Cardiac septum (tissue), 1 donor: Measurements from ENCODE around the gene KCNQ5. TPM values are rescaled to one million over a fixed set of nuclear protein-coding genes. Genes with fewer than 3 reads are reported as not detected.

Experiments used
- DNase-seq: peaks from one replicate; pipeline ENCODE4 v3.0.0-alpha.2; 2020; ENCODE audit warnings: low spot score
- intact Hi-C: fragments of 100-400 bp; cut with DNase I; formaldehyde crosslinking; loops from one replicate; pipeline ENCODE4 v1.14.0; 2022
- total RNA-seq: library from RNA; stranded (reverse); fragmentation: NEBNext Ultra II Directional; extraction: Animal tissue kit (Norgen Biotek cat#: 25700); gene quantifications from one replicate; pipeline ENCODE4 v1.2.1, GENCODE V29; 2021
- donor health status: DM: no; HTN: no; CAD: no.

KCNQ5 gene
- total RNA-seq, 1 donor from 2014 or later, result not detected

DNA sequence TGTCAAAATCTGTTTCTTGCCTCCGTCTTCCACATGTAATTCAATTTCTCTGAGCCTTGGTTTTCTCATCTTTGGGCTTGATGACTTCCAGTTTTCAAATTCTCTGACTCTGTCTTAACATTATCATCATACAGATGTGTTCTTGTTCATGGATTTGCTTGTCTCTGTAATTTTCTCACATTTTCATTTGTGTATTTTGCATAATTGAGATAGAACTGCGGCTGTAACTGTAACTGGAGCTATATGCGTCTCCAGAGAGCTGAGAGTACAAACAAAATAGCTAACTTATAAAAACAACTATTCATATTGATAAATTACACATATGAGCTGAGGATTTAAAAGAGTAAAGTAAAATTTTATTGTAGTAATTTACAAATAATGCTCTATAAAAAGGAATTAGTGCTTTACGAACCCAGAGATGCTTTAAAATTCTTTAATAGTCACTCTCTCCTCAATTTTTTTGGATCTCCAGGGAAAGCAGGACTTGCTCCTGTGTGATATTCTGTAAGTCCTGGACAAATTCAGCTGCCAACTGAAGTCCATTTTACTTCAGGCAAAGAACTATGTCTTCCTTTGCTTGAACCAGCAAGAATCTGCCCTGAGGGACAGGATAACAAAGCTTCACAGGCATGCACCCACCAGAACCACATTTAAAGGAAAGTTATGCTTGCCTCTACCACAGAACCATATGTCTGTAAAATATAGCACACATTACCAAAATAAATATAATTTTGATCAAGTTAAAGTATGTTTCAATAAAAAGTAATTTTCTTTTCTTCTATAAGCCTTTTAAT, 315.1 kb downstream of the KCNQ5 start:
- no peak for DNase-seq
- intact Hi-C loops, result no loop called here

GRCh38 chr6:72938104-72938503, 316.2 kb downstream of the KCNQ5 start:
- no peak for DNase-seq
- intact Hi-C loops, result no loop called here

GRCh38 chr6:72939004-72939403, 317.1 kb downstream of the KCNQ5 start:
- DNase-seq, result no peak
- intact Hi-C loops, result no loop called here

DNA sequence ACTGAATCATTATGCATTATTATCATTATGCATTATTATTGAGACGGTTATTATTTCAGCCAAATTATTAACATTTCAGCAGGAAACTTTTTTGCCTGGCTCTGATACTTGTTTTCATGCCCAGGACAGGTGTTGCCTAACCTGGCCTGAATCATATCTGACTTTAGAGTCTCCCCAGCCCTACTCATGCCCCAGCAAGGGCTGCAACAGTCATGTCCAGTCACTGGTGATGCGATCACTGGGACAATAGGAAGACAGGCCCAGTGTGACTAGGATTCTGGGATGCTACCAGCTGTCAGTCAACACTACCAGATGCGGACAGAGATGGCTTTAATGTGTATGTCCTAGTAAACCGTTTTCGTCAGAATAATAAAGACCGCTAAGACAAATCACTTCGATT, 318.4 kb downstream of the KCNQ5 start:
- DNase-seq, result no peak
- intact Hi-C loops, result no loop called here

DNA sequence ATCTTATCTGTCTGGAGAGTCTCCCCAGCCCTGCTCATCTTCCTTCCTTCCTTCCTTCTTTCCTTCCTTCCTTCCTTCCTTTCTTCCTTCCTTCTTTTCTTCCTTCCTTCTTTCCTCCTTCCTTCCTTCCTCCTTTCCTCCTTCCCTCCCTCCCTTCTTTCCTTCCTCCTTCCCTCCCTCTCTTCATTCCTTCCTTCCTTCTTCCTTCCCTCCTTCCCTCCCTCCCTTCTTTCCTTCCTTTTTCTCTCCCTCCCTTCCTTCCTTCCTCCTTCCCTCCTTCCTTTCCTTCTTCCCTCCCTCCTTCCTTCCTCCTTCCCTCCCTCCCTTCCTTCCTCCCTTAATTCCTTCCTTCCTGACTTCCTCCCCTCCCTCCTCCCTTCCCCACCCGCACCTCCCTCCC, 319.4 kb downstream of the KCNQ5 start:
- intact Hi-C loops, result no loop called here
- DNase-seq, result no peak

DNA sequence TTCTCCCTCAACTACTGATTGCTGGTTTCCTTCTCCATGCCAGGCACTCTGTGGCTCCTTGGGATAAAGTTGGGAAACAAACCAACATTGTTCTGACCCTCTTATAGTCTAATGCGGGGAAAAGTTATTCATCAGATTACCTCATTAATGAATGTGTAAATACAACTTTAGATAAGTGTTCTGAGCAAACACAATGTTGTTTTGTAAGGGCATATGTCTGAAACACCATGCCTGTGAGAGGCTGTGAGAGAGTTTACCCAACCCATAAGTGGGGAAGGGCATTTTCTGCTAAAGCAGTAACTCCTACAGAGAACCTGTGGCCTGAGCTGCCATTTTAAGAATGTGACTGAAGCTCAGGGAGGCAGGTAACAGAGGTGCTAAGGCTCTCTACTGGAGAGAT, 319.9 kb downstream of the KCNQ5 start:
- DNase-seq, result no peak
- intact Hi-C loops, result no loop called here

DNA sequence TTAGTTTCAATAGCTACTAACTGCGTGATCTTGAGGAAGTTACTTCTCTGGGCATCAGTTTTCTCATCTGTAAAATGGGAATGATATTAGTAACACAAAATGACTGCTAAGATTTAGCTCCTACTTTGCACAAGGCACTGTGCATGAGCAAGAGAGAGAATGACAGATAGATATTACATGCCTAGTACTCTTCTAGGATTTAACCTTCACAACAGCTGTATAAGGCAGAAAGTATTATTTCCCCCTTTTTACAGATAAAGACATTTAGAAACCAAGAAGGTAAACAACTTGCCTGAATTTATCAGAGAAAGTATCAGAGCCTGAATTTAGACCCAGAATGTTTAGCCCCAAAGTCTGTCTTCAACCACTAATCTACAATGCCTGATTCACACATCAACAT, 321.8 kb downstream of the KCNQ5 start:
- no peak for DNase-seq

GRCh38 chr6:72944660-72945059, 322.8 kb downstream of the KCNQ5 start:
- intact Hi-C loops, result no loop called here
- DNase-seq, result no peak

More for the DNA sequence above, 321.8 kb downstream of the KCNQ5 start:
- intact Hi-C loops, result no loop called here

- no peak for DNase-seq
- intact Hi-C loops, result no loop called here
Measured at GRCh38 chr6:72946774-72947173, 324.9 kb downstream of the KCNQ5 start.

DNA sequence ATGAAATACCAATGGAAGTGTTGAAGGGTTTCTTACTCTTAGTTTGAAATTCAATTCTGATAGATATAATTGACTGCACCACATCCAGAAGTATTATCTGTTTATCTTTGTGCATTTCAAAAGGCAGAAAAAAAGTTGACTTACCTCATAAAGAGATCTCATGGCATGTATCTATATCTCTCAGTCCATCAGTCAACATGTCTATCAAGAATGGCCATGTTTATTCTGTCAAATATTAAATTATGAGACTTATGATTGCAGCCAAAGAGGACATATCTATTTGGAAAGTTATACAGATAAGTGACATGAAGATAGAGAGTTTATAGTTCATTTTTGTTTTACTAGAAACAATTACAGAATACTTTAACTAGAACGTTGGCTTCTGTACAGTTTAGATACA, 325.7 kb downstream of the KCNQ5 start:
- no peak for DNase-seq
- intact Hi-C loops, result no loop called here

GRCh38 chr6:72948153-72948552, 326.3 kb downstream of the KCNQ5 start:
- intact Hi-C loops, result no loop called here
- no peak for DNase-seq

- DNase-seq, result no peak
- intact Hi-C loops, result no loop called here
Measured at GRCh38 chr6:72950114-72950860, 328.4 kb downstream of the KCNQ5 start.

- no peak for DNase-seq
- intact Hi-C loops, result no loop called here
Measured at GRCh38 chr6:72952808-72953630, 331.2 kb downstream of the KCNQ5 start.

DNA sequence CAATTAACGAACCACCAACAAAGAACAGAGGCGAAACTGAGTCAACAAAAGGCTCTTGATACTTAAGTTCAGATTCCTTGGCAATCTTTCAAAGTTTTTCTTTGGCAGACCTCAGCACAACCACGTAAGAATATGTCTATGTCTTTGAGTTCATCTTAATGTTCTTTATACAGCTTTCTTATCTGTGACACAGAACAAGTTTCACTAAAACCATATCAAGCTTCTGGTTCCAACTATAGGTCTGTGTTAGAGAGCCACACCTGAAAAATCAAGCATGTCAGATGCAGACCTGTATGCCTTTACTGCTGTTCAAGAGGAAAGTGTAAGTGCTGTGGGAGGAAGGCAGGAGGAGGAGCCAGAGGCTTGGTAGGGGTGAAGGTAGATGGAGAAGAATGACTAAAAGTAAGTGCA, 332.1 kb downstream of the KCNQ5 start:
- intact Hi-C loops, result no loop called here
- DNase-seq, result no peak

GRCh38 chr6:72954716-72955115, 332.9 kb downstream of the KCNQ5 start:
- DNase-seq, result no peak
- intact Hi-C loops, result no loop called here

DNA sequence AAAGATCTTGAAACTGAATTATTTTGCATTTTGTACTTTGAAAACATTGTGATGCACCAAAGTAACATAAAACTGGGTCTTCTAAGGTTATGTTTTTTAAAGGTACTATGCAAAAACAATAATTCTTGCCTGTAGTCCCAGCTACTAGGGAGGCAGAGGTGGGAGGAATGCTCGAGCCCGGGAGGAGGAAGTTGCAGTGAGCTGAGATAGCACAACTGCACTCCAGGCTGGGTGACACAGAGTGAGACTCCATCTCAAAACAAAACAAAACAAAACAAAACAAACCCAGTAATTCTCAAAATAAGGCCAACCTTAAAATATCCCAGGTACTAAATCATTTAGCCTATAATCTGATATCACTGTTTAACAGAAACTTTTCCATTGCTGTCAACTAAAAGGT, 333.8 kb downstream of the KCNQ5 start:
- DNase-seq, result no peak
- intact Hi-C loops, result no loop called here

GRCh38 chr6:72956272-72956671, 334.4 kb downstream of the KCNQ5 start:
- DNase-seq, result no peak
- intact Hi-C loops, result no loop called here

GRCh38 chr6:72959821-72960220, 338.0 kb downstream of the KCNQ5 start:
- intact Hi-C loops, result no loop called here
- DNase-seq, result no peak

DNA sequence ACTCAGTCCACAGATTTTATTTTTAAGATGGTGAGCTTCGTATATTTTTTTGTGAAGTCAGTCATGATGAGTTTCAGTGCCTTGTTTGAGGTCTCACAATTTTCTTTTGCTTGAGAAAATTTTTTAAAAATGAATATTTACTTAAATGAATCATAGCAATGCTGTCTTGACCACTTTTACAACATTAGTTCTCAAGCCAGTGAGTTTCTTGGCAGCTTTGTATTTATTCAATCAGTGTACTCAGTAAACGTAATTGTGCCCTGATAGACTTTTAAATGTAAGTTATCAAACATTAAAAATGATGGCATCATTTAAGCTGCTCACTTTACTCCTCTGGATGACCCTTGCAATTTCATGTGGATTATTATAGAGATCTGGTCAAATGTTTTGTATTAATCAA, 342.1 kb downstream of the KCNQ5 start:
- intact Hi-C loops, result no loop called here
- no peak for DNase-seq

DNA sequence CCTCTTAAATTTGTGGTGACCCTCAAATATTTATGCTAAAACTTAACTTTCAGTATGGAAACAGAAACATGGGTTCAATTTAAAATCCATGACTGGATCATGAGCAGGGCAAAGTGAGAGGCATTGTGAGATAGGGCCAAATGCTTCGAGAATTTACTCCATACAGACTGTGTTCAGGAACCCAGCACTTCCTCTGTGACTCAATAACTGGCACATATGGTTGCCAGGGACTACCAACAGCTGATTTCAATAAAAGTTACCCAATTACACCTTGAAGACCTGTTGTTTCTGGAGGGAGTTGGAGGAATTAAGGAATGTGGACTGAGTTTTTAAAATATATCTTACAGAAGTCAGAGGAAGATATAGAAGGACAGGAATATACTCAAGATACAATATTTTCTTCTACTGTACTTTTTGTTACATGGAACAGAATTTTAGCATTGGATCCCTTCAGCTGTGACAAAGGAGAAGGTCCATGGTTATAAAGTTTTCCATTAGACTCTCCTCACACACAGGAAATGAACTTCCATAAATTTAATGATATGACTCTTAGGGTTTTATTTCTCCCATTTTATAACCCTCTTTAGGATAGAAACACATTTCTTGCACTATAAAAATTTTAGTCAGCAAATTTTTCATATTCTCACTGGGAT, 344.9 kb downstream of the KCNQ5 start:
- no peak for DNase-seq
- intact Hi-C loops, result no loop called here
